H1 (cell line): ENCODE measurements around the gene GDAP2. TPM values are rescaled to one million over a fixed set of nuclear protein-coding genes. Genes with fewer than 3 reads are reported as not detected.

Source experiments
- CTCF ChIA-PET: fragments of 300-600 bp; sonication (Branson Sonifier 250); formaldehyde crosslinking; loops from one replicate; lab custom pipeline; 2021; ENCODE audit not compliant: partially characterized antibody; lab: Charles Lee
- POLR2A ChIA-PET: fragments of 300-600 bp; sonication (Branson Sonifier 250); formaldehyde crosslinking; loops from one replicate; lab custom pipeline; 2021; ENCODE audit warnings: inconsistent platforms; ENCODE audit not compliant: partially characterized antibody; lab: Charles Lee
- DNase-seq, 2 experiments: peaks; one replicate each; pipeline versions ENCODE4 v3.0.0 to v3.0.0-alpha.2; 2010 to 2022; ENCODE audit warnings: low spot score in 2 of 2, low read depth in 1 of 2, mixed read lengths in 1 of 2
- FAIRE-seq: peaks from 2 replicates; lab custom pipeline; 2011; peaks lifted over from hg19 to GRCh38; lab: Jason Lieb, UNC
- H2AFZ ChIP-seq: 2 replicates; pipeline ENCODE4 v1.8.1; 2012; ENCODE audit warnings: low read length, inconsistent platforms
- H2AK5ac ChIP-seq: 2 replicates; pipeline ENCODE4 v1.6.1; 2013; ENCODE audit warnings: low read depth, low read length
- H2BK120ac ChIP-seq: replicated peaks from 2 replicates; pipeline ENCODE3; 2013; ENCODE audit warnings: low read depth, low read length, inconsistent platforms
- H2BK12ac ChIP-seq: 2 replicates; pipeline ENCODE4 v1.6.1; 2013; ENCODE audit warnings: low read depth, low read length
- H2BK15ac ChIP-seq: 2 replicates; pipeline ENCODE4 v1.6.1; 2013; ENCODE audit warnings: low read length
- H2BK20ac ChIP-seq: 2 replicates; pipeline ENCODE4 v1.6.1; 2013; ENCODE audit warnings: low read length
- H2BK5ac ChIP-seq: 2 replicates; pipeline ENCODE4 v1.6.1; 2013; ENCODE audit warnings: low read depth, low read length
- H3K14ac ChIP-seq: 2 replicates; pipeline ENCODE4 v1.6.1; 2013; ENCODE audit warnings: inconsistent platforms; ENCODE audit not compliant: insufficient read length
- H3K18ac ChIP-seq: 2 replicates; pipeline ENCODE4 v1.6.1; 2013; ENCODE audit warnings: low read length; ENCODE audit errors: extremely low read depth
- H3K23ac ChIP-seq: 2 replicates; pipeline ENCODE4 v1.6.1; 2013; ENCODE audit warnings: inconsistent platforms; ENCODE audit not compliant: insufficient read length
- H3K23me2 ChIP-seq: 2 replicates; pipeline ENCODE4 v1.6.1; 2013; ENCODE audit warnings: low read depth, low read length
- H3K27ac ChIP-seq: 2 replicates; pipeline ENCODE4 v1.6.1; 2011; ENCODE audit warnings: low read depth, low read length, inconsistent platforms
- H3K27me3 ChIP-seq, 4 experiments: replicated peaks in 1 of 4; 1 replicate in 1 of 4; 2 replicates in 3 of 4; pipeline versions ENCODE4 v1.6.1 to v1.8.1; 2011 to 2013; ENCODE audit warnings: low read length in 3 of 4, mild to moderate bottlenecking in 3 of 4, inconsistent platforms in 2 of 4, mixed read lengths in 2 of 4, moderate library complexity in 1 of 4; ENCODE audit not compliant: control insufficient read depth in 3 of 4, insufficient read depth in 3 of 4; ENCODE audit errors: extremely low read depth in 1 of 4
- H3K36me3 ChIP-seq, 4 experiments: 2 replicates each; pipeline versions ENCODE4 v1.6.1 to v1.8.1; 2011 to 2013; ENCODE audit warnings: mild to moderate bottlenecking in 4 of 4, low read length in 3 of 4, moderate library complexity in 2 of 4, control low read depth in 1 of 4, inconsistent platforms in 1 of 4; ENCODE audit not compliant: insufficient read depth in 4 of 4, control insufficient read depth in 2 of 4
- H3K4ac ChIP-seq: replicated peaks from 2 replicates; pipeline ENCODE3; 2013; ENCODE audit warnings: low read length, low read depth, mixed read lengths, inconsistent platforms; ENCODE audit not compliant: insufficient read length
- H3K4me1 ChIP-seq, 4 experiments: replicated peaks in 1 of 4; 1 replicate in 1 of 4; 2 replicates in 3 of 4; pipeline versions ENCODE4 v1.6.1 to v1.8.1; 2011 to 2013; ENCODE audit warnings: low read length in 3 of 4, inconsistent platforms in 2 of 4, mixed read lengths in 1 of 4; ENCODE audit not compliant: insufficient read depth in 4 of 4, control insufficient read depth in 3 of 4
- H3K4me2 ChIP-seq, 2 experiments: 2 replicates each; pipeline versions ENCODE4 v1.6.1 to v1.8.1; 2011 to 2013; ENCODE audit warnings: low read depth in 2 of 2, low read length in 2 of 2, control low read depth in 1 of 2, inconsistent platforms in 1 of 2, mild to moderate bottlenecking in 1 of 2; ENCODE audit not compliant: insufficient read depth in 1 of 2
- H3K4me3 ChIP-seq, 4 experiments: fragments of 200-600, 300-600 bp in 1 of 4; sonication (generic), shearing (Covaris generic), sonication (Bioruptor Twin) in 1 of 4; 2 replicates each; pipeline versions ENCODE4 v1.5.1 to v1.8.1; 2011 to 2016; ENCODE audit warnings: low read length in 4 of 4, low read depth in 3 of 4, control low read depth in 2 of 4, inconsistent platforms in 2 of 4, mild to moderate bottlenecking in 2 of 4, mixed read lengths in 1 of 4, moderate library complexity in 1 of 4; ENCODE audit not compliant: insufficient read depth in 2 of 4; ENCODE audit errors: extremely low read depth in 1 of 4
- H3K56ac ChIP-seq: replicated peaks from 2 replicates; pipeline ENCODE3; 2013; ENCODE audit warnings: low read depth, mild to moderate bottlenecking, mixed read lengths, low read length, inconsistent platforms; ENCODE audit not compliant: insufficient read length
- H3K79me1 ChIP-seq: 2 replicates; pipeline ENCODE4 v1.6.1; 2013; ENCODE audit warnings: low read depth, low read length, control low read depth
- H3K79me2 ChIP-seq, 2 experiments: 2 replicates each; pipeline versions ENCODE4 v1.6.1 to v1.8.1; 2012 to 2013; ENCODE audit warnings: low read length in 2 of 2, mild to moderate bottlenecking in 2 of 2, inconsistent platforms in 1 of 2; ENCODE audit not compliant: insufficient read depth in 2 of 2, control insufficient read depth in 1 of 2
- H3K9ac ChIP-seq, 4 experiments: replicated peaks in 1 of 4; 1 replicate in 1 of 4; 2 replicates in 3 of 4; pipeline versions ENCODE4 v1.6.1 to v1.8.1; 2011 to 2013; ENCODE audit warnings: low read depth in 3 of 4, low read length in 3 of 4, control low read depth in 2 of 4, mild to moderate bottlenecking in 2 of 4, moderate library complexity in 2 of 4, inconsistent platforms in 1 of 4; ENCODE audit errors: extremely low read depth in 1 of 4
- H3K9me3 ChIP-seq, 2 experiments: 2 replicates each; pipeline versions ENCODE4 v1.6.1 to v1.8.1; 2012 to 2013; ENCODE audit warnings: mild to moderate bottlenecking in 2 of 2, moderate library complexity in 2 of 2, control low read depth in 1 of 2, inconsistent platforms in 1 of 2, low read depth in 1 of 2, low read length in 1 of 2, mixed read lengths in 1 of 2; ENCODE audit not compliant: insufficient read depth in 2 of 2
- H4K20me1 ChIP-seq, 2 experiments: replicated peaks in 1 of 2; 2 replicates each; pipeline versions ENCODE3 to v1.8.1; 2011 to 2013; ENCODE audit warnings: inconsistent platforms in 2 of 2, low read length in 2 of 2, mild to moderate bottlenecking in 1 of 2; ENCODE audit not compliant: insufficient read depth in 2 of 2, control insufficient read depth in 1 of 2
- H4K5ac ChIP-seq: 2 replicates; pipeline ENCODE4 v1.6.1; 2013; ENCODE audit warnings: low read length, low read depth, mixed read lengths, inconsistent platforms; ENCODE audit not compliant: insufficient read length
- H4K8ac ChIP-seq: 2 replicates; pipeline ENCODE4 v1.8.0; 2013; ENCODE audit warnings: mild to moderate bottlenecking, moderate library complexity, low read length, inconsistent platforms; ENCODE audit not compliant: insufficient read depth; ENCODE audit errors: extremely low read depth
- H4K91ac ChIP-seq: replicated peaks from 2 replicates; pipeline ENCODE3; 2013; ENCODE audit warnings: low read length, mixed read lengths, inconsistent platforms; ENCODE audit not compliant: insufficient read length
- ATF3 ChIP-seq: IDR thresholded peaks from 2 replicates; pipeline ENCODE4 v1.6.1; 2011; ENCODE audit warnings: low read depth, mild to moderate bottlenecking, low read length; ENCODE audit not compliant: insufficient read depth
- BCL11A ChIP-seq, 2 experiments: IDR thresholded peaks; one replicate each; pipeline ENCODE4 v1.6.1; 2011; ENCODE audit warnings: low read depth in 2 of 2, low read length in 2 of 2, mild to moderate bottlenecking in 2 of 2
- CHD1 ChIP-seq: IDR thresholded peaks from 2 replicates; pipeline ENCODE4 v1.6.1; 2012; ENCODE audit warnings: low read depth, low read length, improper control_type of control experiment
- EZH2 ChIP-seq: fragments of 200-600 bp; sonication (generic); IDR thresholded peaks from 2 replicates; pipeline ENCODE4 v1.7.1; 2012; ENCODE audit warnings: low read depth, mild to moderate bottlenecking, moderate library complexity, low read length, inconsistent platforms; ENCODE audit not compliant: severe bottlenecking
- GABPA ChIP-seq: IDR thresholded peaks from 2 replicates; pipeline ENCODE4 v1.6.1; 2011; ENCODE audit warnings: mild to moderate bottlenecking, low read length, moderate library complexity, borderline replicate concordance; ENCODE audit not compliant: insufficient read depth
- HDAC6 ChIP-seq: IDR thresholded peaks from one replicate; pipeline ENCODE4 v1.7.1; 2012; ENCODE audit warnings: low read depth, mild to moderate bottlenecking, inconsistent platforms, low read length, moderate library complexity
- JUN ChIP-seq: IDR thresholded peaks from 2 replicates; pipeline ENCODE4 v1.6.1; 2011; ENCODE audit warnings: low read depth, mild to moderate bottlenecking, improper control_type of control experiment, low read length
- MAFK ChIP-seq: IDR thresholded peaks from 2 replicates; pipeline ENCODE4 v1.6.1; 2012; ENCODE audit warnings: low read depth, mild to moderate bottlenecking, improper control_type of control experiment, low read length
- NANOG ChIP-seq: IDR thresholded peaks from 2 replicates; pipeline ENCODE4 v1.6.1; 2011; ENCODE audit warnings: low read length, low read depth, mild to moderate bottlenecking, inconsistent platforms; ENCODE audit not compliant: insufficient read depth, poor library complexity, severe bottlenecking
- PHF8 ChIP-seq: fragments of 200-600 bp; sonication (generic); conservative IDR thresholded peaks from 2 replicates; pipeline ENCODE4 v1.7.1; 2012; ENCODE audit warnings: low read depth, mild to moderate bottlenecking, inconsistent platforms, low read length, moderate library complexity
- POLR2A ChIP-seq, 2 experiments: IDR thresholded peaks; 1 replicate in 1 of 2; 2 replicates in 1 of 2; pipeline ENCODE4 v1.6.1; 2011; ENCODE audit warnings: low read depth in 2 of 2, low read length in 2 of 2, mild to moderate bottlenecking in 2 of 2; ENCODE audit errors: control extremely low read depth in 1 of 2
- SIRT6 ChIP-seq: IDR thresholded peaks from one replicate; pipeline ENCODE4 v1.7.1; 2012; ENCODE audit warnings: low read length, inconsistent platforms
- SRF ChIP-seq: IDR thresholded peaks from 2 replicates; pipeline ENCODE4 v1.6.1; 2011; ENCODE audit warnings: mild to moderate bottlenecking, low read depth, low read length, moderate library complexity
- TBP ChIP-seq: IDR thresholded peaks from 2 replicates; pipeline ENCODE4 v1.6.1; 2011; ENCODE audit warnings: low read depth, low read length, improper control_type of control experiment
- TCF12 ChIP-seq: IDR thresholded peaks from 2 replicates; pipeline ENCODE4 v1.6.1; 2011; ENCODE audit warnings: low read depth, mild to moderate bottlenecking, low read length
- WGBS, 2 experiments: shearing (Covaris generic) in 1 of 2; methylation state at CpG; one replicate each; pipeline versions ENCODE4 v1.1.6 to v1.1.7; 2013 to 2015; ENCODE audit warnings: low lambda C conversion rate in 2 of 2, mixed read lengths in 2 of 2, inconsistent platforms in 1 of 2, low coverage in 1 of 2, missing lambda C conversion rate in 1 of 2; ENCODE audit not compliant: insufficient replicate concordance in 2 of 2, insufficient coverage in 1 of 2, insufficient read length in 1 of 2; ENCODE audit errors: extremely low coverage in 1 of 2, missing lambda C conversion rate in 1 of 2; 5-methylcytosine and 5-hydroxymethylcytosine counted together
- polyA plus RNA-seq, 7 experiments: library from polyadenylated mRNA; depleted of rRNA in 3 of 7; stranded (reverse) in 5 of 7; unstranded in 2 of 7; fragments of >200 nt in 5 of 7; fragments of 200-250 nt in 2 of 7; gene quantifications; 1 replicate in 5 of 7; 2 replicates in 1 of 7; 4 replicates in 1 of 7; pipeline versions ENCODE4 v1.2.1 to v1.2.3, GENCODE V29; 2011 to 2013; ENCODE audit warnings: missing spikeins in 2 of 7, mixed read lengths in 2 of 7
- total RNA-seq: library from RNA; stranded (reverse); fragmentation: NEBNext Ultra II Directional; extraction: Animal tissue kit (Norgen Biotek cat#: 25700); gene quantifications from 2 replicates; pipeline ENCODE4 v1.2.1, GENCODE V29; 2021

GDAP2 gene
- total and polyA plus RNA-seq, 2 of the 8 experiments (the other 6 are each of a cell fraction or from before 2014, with no cell fraction given): 8.6 to 27.8 TPM

GRCh38 chr1:117883616-117884015 lies 45.8 kb downstream of the GDAP2 start:
- Histone ChIP-seq H3K27me3 (no peaks in the 10 kb centered on the region), H2BK15ac (no peak overlapping the region), H2BK120ac (no peak overlapping the region), H3K36me3 (peaks cover 0 to 2% (median under 1%) of the 10 kb centered on the region in 4 experiments; a peak in 4 of 8 replicates), H2AK5ac (no peak overlapping the region), H2BK5ac (no peak overlapping the region), H3K18ac (no peak overlapping the region), H3K56ac (no peak overlapping the region), H3K79me1 (no peaks in the 10 kb centered on the region), H3K23me2 (no peaks in the 10 kb centered on the region), H4K20me1 (peaks cover 0 to 2% of the 10 kb centered on the region in 2 experiments), H2BK12ac (no peak overlapping the region), H4K8ac (no peak overlapping the region), H3K14ac (no peak overlapping the region), H2AFZ (no peak overlapping the region), H3K4me1 (no peaks in the 10 kb centered on the region), H3K4me2 (no peak overlapping the region), H3K79me2 (no peaks in the 10 kb centered on the region), H4K91ac (no peak overlapping the region), H3K4ac (no peak overlapping the region), H3K23ac (no peak overlapping the region), H2BK20ac (no peak overlapping the region), H3K9me3 (no peaks in the 10 kb centered on the region), H3K4me3 (no peak overlapping the region), H3K9ac (no peak overlapping the region), H3K27ac (no peak overlapping the region), H4K5ac (no peak overlapping the region)
- WGBS, 2 experiments: 88% methylated on average over 1 of the region's 1 CpG; no CpG with 5 or more reads in 1 of the 2 experiments
- ChIA-PET CTCF (interaction anchor here (1.3 to 3.3 kb wide), 2 partner anchors 8 to 12 kb away, joined by 3 to 10 read pairs; no protein-coding TSS in a partner anchor), POLR2A (no interaction called here)
- DNase-seq (no peak), FAIRE-seq (no peak)
- TF ChIP-seq BCL11A (IDR thresholded peaks at IDR 0.05; ENCODE audit: low read depth in 2 of 2, low read length in 2 of 2): no peak
- TF ChIP-seq ATF3: no peak
- no peak for TF ChIP-seq PHF8
- TF ChIP-seq TCF12: no peak
- TF ChIP-seq POLR2A (IDR thresholded peaks at IDR 0.05; ENCODE audit: control extremely low read depth in 1 of 2, low read depth in 2 of 2, low read length in 2 of 2): no peak
- TF ChIP-seq CHD1: no peak
- TF ChIP-seq EZH2: no peak
- TF ChIP-seq SRF: no peak
- TF ChIP-seq MAFK: no peak
- no peak for TF ChIP-seq JUN
- no peak for TF ChIP-seq SIRT6
- TF ChIP-seq HDAC6: no peak
- TF ChIP-seq NANOG: no peak
- TF ChIP-seq GABPA: no peak
- no peak for TF ChIP-seq TBP
